HG03378 (cell line): ENCODE measurements around the gene ETV1.

ENCODE experiments used
- ATAC-seq: cut with Tn5 transposase; IDR thresholded peaks from one replicate; pipeline ENCODE4 v1.9.1; 2021; ENCODE audit warnings: mild to moderate bottlenecking, moderate library complexity; ENCODE audit not compliant: unreplicated experiment

ETV1 gene

GRCh38 chr7:13882051-13882450 lies 107.4 kb downstream of the ETV1 start:
- no peak for ATAC-seq

- no peak for ATAC-seq
Observed at GRCh38 chr7:13880789-13881188, 108.7 kb downstream of the ETV1 start.

GRCh38 chr7:13879994-13880686 lies 109.3 kb downstream of the ETV1 start:
- no peak for ATAC-seq

GRCh38 chr7:13879143-13879542 lies 110.3 kb downstream of the ETV1 start:
- ATAC-seq = no peak

GRCh38 chr7:13878154-13878553 lies 111.3 kb downstream of the ETV1 start:
- ATAC-seq = no peak

- no peak for ATAC-seq
Observed at GRCh38 chr7:13875496-13876074, 113.9 kb downstream of the ETV1 start.

- no peak for ATAC-seq
Observed at GRCh38 chr7:13874783-13875182, 114.7 kb downstream of the ETV1 start.

GRCh38 chr7:13872709-13873108 lies 116.8 kb downstream of the ETV1 start:
- ATAC-seq = no peak

GRCh38 chr7:13871008-13871407 lies 118.5 kb downstream of the ETV1 start:
- ATAC-seq = no peak

GRCh38 chr7:13860734-13861133 lies 128.7 kb downstream of the ETV1 start:
- no peak for ATAC-seq

- no peak for ATAC-seq
Observed at GRCh38 chr7:13856012-13856411, 133.5 kb downstream of the ETV1 start.

GRCh38 chr7:13852281-13852968 lies 137.0 kb downstream of the ETV1 start:
- no peak for ATAC-seq

GRCh38 chr7:13851736-13852135 lies 137.7 kb downstream of the ETV1 start:
- ATAC-seq = no peak

GRCh38 chr7:13850185-13850752 lies 139.2 kb downstream of the ETV1 start:
- peak; percentile 93 for ATAC-seq

GRCh38 chr7:13849163-13849892 lies 140.1 kb downstream of the ETV1 start:
- ATAC-seq = no peak

GRCh38 chr7:13848681-13849131 lies 140.8 kb downstream of the ETV1 start:
- ATAC-seq = no peak

GRCh38 chr7:13846386-13846785 lies 143.1 kb downstream of the ETV1 start:
- ATAC-seq = no peak

GRCh38 chr7:13845601-13846000 lies 143.9 kb downstream of the ETV1 start:
- no peak for ATAC-seq

- no peak for ATAC-seq
Observed at GRCh38 chr7:13844954-13845353, 144.5 kb downstream of the ETV1 start.

- ATAC-seq = no peak
Observed at GRCh38 chr7:13841284-13841683, 148.2 kb downstream of the ETV1 start.
